Measurements from ENCODE around the gene KLF6. TPM values are rescaled to one million over a fixed set of nuclear protein-coding genes. Genes with fewer than 3 reads are reported as not detected.

KLF6 gene
- total and polyA plus RNA-seq, 2 donors (not counting 1 experiment from before 2014, with no cell fraction given): 175 to 921 TPM

DNA sequence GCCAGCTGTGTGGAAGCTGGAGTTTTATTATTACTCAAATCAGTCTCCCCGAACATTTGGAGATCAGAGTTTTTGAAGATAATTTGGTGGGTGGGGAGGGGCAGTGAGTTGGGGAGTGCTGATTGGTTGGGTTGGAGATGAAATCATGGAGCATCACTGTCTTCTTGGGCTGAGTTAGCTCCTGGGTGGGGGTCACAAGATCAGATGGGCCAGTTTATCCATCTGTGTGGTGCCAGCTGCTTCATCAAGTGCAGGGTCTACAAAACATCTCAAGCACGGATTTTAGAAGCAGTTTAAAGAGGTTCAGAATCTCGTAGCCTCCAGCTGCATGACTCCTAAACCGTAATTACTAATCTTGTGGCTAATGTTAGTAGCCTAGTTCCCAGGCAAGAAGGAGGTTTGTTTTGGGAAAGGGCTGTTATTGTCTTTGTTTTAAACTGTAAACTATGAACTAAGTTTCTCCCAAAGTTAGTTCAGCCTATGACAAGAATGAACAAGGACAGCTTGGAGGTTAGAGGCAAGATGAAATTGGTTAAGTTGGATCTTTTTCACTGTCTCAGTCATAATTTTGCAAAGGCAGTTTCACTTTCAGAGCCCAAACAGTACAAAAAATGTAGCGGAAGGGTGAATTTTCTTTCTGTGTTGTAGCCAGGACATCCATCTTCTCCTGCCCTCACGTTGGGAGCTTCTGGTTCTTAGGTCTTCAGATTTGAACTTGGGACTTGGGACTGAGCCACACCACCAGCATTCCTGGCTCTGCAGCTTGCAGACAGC, 43.1 kb downstream of the KLF6 start:
- peak overlapping the region; percentile 57 for H3K27ac Mint-ChIP-seq
- H3K4me3 ChIP-seq (ENCODE audit: control extremely low read depth in 1 of 5, extremely low read depth in 1 of 5, insufficient read depth in 1 of 5, low read depth in 2 of 5, low read length in 4 of 5): peak overlapping the region in 1 of 5 experiments; percentile 7
- 78% methylated on average over 3 of the region's 6 CpGs for WGBS (ENCODE audit: insufficient coverage)
- intact Hi-C loops (cut with micrococcal nuclease): no loop called here
- H3K27ac ChIP-seq (ENCODE audit: low read length in 2 of 2): no peak overlapping the region
- H3K4me3 Mint-ChIP-seq: peak overlapping the region; percentile 56
- peak overlapping the region; percentile 25 for H3K9ac ChIP-seq (ENCODE audit: low read length)
- no peak for TF ChIP-seq EZH2 (IDR thresholded peaks at IDR 0.05; ENCODE audit: borderline replicate concordance, insufficient read depth, low read depth, low read length, poor library complexity, severe bottlenecking)
- TF ChIP-seq, protein P1, sequence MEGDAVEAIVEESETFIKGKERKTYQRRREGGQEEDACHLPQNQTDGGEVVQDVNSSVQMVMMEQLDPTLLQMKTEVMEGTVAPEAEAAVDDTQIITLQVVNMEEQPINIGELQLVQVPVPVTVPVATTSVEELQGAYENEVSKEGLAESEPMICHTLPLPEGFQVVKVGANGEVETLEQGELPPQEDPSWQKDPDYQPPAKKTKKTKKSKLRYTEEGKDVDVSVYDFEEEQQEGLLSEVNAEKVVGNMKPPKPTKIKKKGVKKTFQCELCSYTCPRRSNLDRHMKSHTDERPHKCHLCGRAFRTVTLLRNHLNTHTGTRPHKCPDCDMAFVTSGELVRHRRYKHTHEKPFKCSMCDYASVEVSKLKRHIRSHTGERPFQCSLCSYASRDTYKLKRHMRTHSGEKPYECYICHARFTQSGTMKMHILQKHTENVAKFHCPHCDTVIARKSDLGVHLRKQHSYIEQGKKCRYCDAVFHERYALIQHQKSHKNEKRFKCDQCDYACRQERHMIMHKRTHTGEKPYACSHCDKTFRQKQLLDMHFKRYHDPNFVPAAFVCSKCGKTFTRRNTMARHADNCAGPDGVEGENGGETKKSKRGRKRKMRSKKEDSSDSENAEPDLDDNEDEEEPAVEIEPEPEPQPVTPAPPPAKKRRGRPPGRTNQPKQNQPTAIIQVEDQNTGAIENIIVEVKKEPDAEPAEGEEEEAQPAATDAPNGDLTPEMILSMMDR (IDR thresholded peaks at IDR 0.05): no peak
- H3K79me2 ChIP-seq (ENCODE audit: control insufficient read depth, insufficient read depth, low read length): no peaks in the 10 kb centered on the region
- no peak for ATAC-seq (ENCODE audit: low read depth)
- ChIA-PET CTCF (interaction anchor here (0.6 kb wide), 1 partner anchor 563 kb away, joined by 3 read pairs; no protein-coding TSS in a partner anchor), POLR2A (interaction anchor here (0.6 to 1.0 kb wide), 2 partner anchors 43 to 257 kb away, joined by 3 read pairs; partner anchors contain the start of gene KLF6)
- H3K36me3 ChIP-seq (replicated peaks in 1 of 2; ENCODE audit: control extremely low read depth in 1 of 2, control insufficient read depth in 1 of 2, extremely low read depth in 1 of 2, insufficient read depth in 2 of 2, low read length in 1 of 2): no peaks in the 10 kb centered on the region
- H3K9me3 ChIP-seq (ENCODE audit: control extremely low read depth in 1 of 3, control insufficient read depth in 2 of 3, insufficient read depth in 1 of 3, low read length in 2 of 3): no peaks in the 10 kb centered on the region
- no peaks in the 10 kb centered on the region for H3K9me3 Mint-ChIP-seq (ENCODE audit: insufficient read depth)
- H4K20me1 ChIP-seq (ENCODE audit: control insufficient read depth, insufficient read depth, low read length, poor library complexity, severe bottlenecking): no peaks in the 10 kb centered on the region
- H3K4me2 ChIP-seq (replicated peaks; ENCODE audit: low read depth, low read length, poor library complexity, severe bottlenecking): peak overlapping the region; percentile 9
- H3K27me3 Mint-ChIP-seq: peaks cover 6% of the 10 kb centered on the region
- no peaks in the 10 kb centered on the region for H3K4me1 ChIP-seq (ENCODE audit: control insufficient read depth in 2 of 2, insufficient read depth in 2 of 2, low read length in 2 of 2)
- peak overlapping the region; percentile 26 for H2AFZ ChIP-seq (ENCODE audit: insufficient read depth, low read depth, low read length, poor library complexity, severe bottlenecking)
- no peak for DNase-seq
- H3K27me3 ChIP-seq (replicated peaks in 1 of 4; ENCODE audit: control extremely low read depth in 1 of 4, control insufficient read depth in 3 of 4, insufficient read depth in 4 of 4, low read length in 3 of 4): no peaks in the 10 kb centered on the region
- H3K4me1 Mint-ChIP-seq: peaks cover 4% of the 10 kb centered on the region
